Esophagus squamous epithelium (tissue), 5 donors: ENCODE results near the gene SMPDL3A. TPM values are rescaled to one million over a fixed set of nuclear protein-coding genes. Genes with fewer than 3 reads are reported as not detected.
"Not testable (repeated sequence)": the region's sequence is repeated elsewhere in the genome, so short reads cannot be mapped to it uniquely, and the experiment has no call there.

Source experiments
- DNase-seq: peaks from one replicate; lab custom pipeline; 2025; lab: John Stamatoyannopoulos, UW
- H3K27ac ChIP-seq, 4 donors: fragments of 200-600 bp; sonication (generic); one replicate each; pipeline ENCODE4 v1.5.1; 2016 to 2019; ENCODE audit warnings: mild to moderate bottlenecking in 1 of 4
- H3K27me3 ChIP-seq, 4 donors: fragments of 200-600 bp; sonication (generic); 1 replicate in 3 of 4; 2 replicates in 1 of 4; pipeline versions ENCODE4 v1.5.1 to v1.6.0; 2017 to 2021; ENCODE audit warnings: antibody characterized with exemption in 1 of 4
- H3K36me3 ChIP-seq, 3 donors: fragments of 200-600 bp; sonication (generic); one replicate each; pipeline ENCODE4 v1.5.1; 2016 to 2019
- H3K4me1 ChIP-seq, 3 donors: fragments of 200-600 bp; sonication (generic); one replicate each; pipeline ENCODE4 v1.5.1; 2017 to 2019
- H3K4me3 ChIP-seq, 4 donors: fragments of 200-600 bp; sonication (generic); 1 replicate in 3 of 4; 2 replicates in 1 of 4; pipeline ENCODE4 v1.5.1; 2016 to 2019; ENCODE audit warnings: mild to moderate bottlenecking in 2 of 4, moderate library complexity in 1 of 4
- H3K9me3 ChIP-seq, 3 donors: fragments of 200-600 bp; sonication (generic); one replicate each; pipeline ENCODE4 v1.5.1; 2016 to 2019
- CTCF ChIP-seq, 6 experiments: fragments of 450-650 bp in 4 of 6; fragments of 200-600 bp in 2 of 6; sonication (generic) in 2 of 6; IDR thresholded peaks; one replicate each; pipeline ENCODE4 v1.5.1; 2016 to 2019; ENCODE audit warnings: antibody characterized with exemption in 6 of 6, mild to moderate bottlenecking in 4 of 6, moderate library complexity in 4 of 6
- POLR2A ChIP-seq, 4 donors: fragments of 450-650 bp; IDR thresholded peaks; one replicate each; pipeline ENCODE4 v1.6.1; 2017; ENCODE audit warnings: antibody characterized with exemption in 4 of 4, mild to moderate bottlenecking in 4 of 4, moderate library complexity in 3 of 4
- WGBS, 2 donors: methylation state at CpG; one replicate each; pipeline ENCODE4 v1.1.5; 2018; 5-methylcytosine and 5-hydroxymethylcytosine counted together
- intact Hi-C: fragments of 100-400 bp; cut with DNase I; formaldehyde crosslinking; loops from one replicate; pipeline ENCODE4 v1.15.0; 2022
- total RNA-seq, 4 donors: library from RNA; depleted of rRNA; stranded (reverse); fragments of >200 nt; gene quantifications; one replicate each; pipeline ENCODE4 v1.1.0, GENCODE V29; 2016
- donor health status: DM: yes; HTN: yes; CAD: no.

The SMPDL3A gene, protein sequence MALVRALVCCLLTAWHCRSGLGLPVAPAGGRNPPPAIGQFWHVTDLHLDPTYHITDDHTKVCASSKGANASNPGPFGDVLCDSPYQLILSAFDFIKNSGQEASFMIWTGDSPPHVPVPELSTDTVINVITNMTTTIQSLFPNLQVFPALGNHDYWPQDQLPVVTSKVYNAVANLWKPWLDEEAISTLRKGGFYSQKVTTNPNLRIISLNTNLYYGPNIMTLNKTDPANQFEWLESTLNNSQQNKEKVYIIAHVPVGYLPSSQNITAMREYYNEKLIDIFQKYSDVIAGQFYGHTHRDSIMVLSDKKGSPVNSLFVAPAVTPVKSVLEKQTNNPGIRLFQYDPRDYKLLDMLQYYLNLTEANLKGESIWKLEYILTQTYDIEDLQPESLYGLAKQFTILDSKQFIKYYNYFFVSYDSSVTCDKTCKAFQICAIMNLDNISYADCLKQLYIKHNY
- total RNA-seq, result 10 to 100 TPM; 15.4 to 21.7 (median 16.6) TPM

GRCh38 chr6:122789182-122790027, at the start of gene SMPDL3A:
Gene SMPDL3A (plus strand): TSS chr6:122789258. CDS start chr6:122789347, 89 bp downstream.
- Histone ChIP-seq H3K4me1 (peaks cover 8 to 41% (median 9%) of the 10 kb centered on the region in 3 donors), H3K27me3 (no peaks in the 10 kb centered on the region), H3K27ac (peak within 1 kb of the TSS; percentile 94 to 97 (median 95)), H3K36me3 (no peaks in the 10 kb centered on the region), H3K4me3 (peak within 1 kb of the TSS; percentile 70 to 88 (median 86)), H3K9me3 (no peaks in the 10 kb centered on the region)
- TF ChIP-seq CTCF (IDR thresholded peaks at IDR 0.05) (peak; percentile 2 to 39 (median 24)), POLR2A (IDR thresholded peaks at IDR 0.05) (peak in 2 of 4 donors; percentile 43 to 52)
- intact Hi-C loops, result no loop called here
- no peak for DNase-seq
- 0 to 2% methylated on average over 6 to 12 of the region's 71 CpGs for WGBS, 2 donors

DNA sequence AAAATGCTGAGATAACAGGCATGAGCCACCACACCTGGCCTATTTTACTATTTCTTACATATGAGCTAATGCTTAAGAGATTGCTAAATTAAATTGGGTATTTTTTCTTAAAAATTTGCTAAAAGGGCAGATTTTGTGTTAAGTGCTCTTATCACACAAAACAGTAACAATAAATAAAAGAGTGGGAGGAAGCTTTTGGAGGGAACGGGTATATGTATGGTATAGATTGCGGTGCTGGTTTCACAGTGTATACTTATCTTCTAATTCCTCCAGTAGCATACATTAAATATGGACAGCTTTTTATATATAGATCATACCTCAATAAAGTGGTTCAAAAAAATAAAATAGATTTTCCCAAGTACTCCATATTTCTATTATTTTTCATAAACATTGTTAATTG, 49.0 kb upstream of the SMPDL3A start:
- Histone ChIP-seq H3K27ac (no peak overlapping the region), H3K36me3 (no peaks in the 10 kb centered on the region), H3K9me3 (no peaks in the 10 kb centered on the region), H3K27me3 (no peaks in the 10 kb centered on the region), H3K4me3 (no peak overlapping the region), H3K4me1 (peaks cover 0 to 19% (median 4%) of the 10 kb centered on the region in 3 donors)
- DNase-seq, result no peak
- intact Hi-C loops, result no loop called here
- TF ChIP-seq CTCF (IDR thresholded peaks at IDR 0.05), result no peak
- no peak for TF ChIP-seq POLR2A (IDR thresholded peaks at IDR 0.05)
- 93 to 97% methylated on average over 2 of the region's 2 CpGs for WGBS, 2 donors

- no peak for DNase-seq
- whole genome bisulfite sequencing, 2 donors, result 76 to 92% methylated on average over 2 of the region's 2 CpGs
- H3K4me3 ChIP-seq, result no peak overlapping the region
- TF ChIP-seq POLR2A (IDR thresholded peaks at IDR 0.05), result no peak
- no peak for TF ChIP-seq CTCF (IDR thresholded peaks at IDR 0.05)
- intact Hi-C loops, result no loop called here
- no peak overlapping the region for H3K27ac ChIP-seq
- H3K27me3 ChIP-seq, result no peaks in the 10 kb centered on the region
- H3K36me3 ChIP-seq, result no peaks in the 10 kb centered on the region
- H3K4me1 ChIP-seq, result peaks cover 0 to 12% (median 0%) of the 10 kb centered on the region in 3 donors
- no peaks in the 10 kb centered on the region for H3K9me3 ChIP-seq
These were observed 48.1 kb upstream of the SMPDL3A start for GRCh38 chr6:122740936-122741335.

GRCh38 chr6:122744247-122744646, 44.8 kb upstream of the SMPDL3A start:
- 31 to 38% methylated on average over 7 to 8 of the region's 8 CpGs for WGBS, 2 donors
- intact Hi-C loops, result not testable (repeated sequence)

DNA sequence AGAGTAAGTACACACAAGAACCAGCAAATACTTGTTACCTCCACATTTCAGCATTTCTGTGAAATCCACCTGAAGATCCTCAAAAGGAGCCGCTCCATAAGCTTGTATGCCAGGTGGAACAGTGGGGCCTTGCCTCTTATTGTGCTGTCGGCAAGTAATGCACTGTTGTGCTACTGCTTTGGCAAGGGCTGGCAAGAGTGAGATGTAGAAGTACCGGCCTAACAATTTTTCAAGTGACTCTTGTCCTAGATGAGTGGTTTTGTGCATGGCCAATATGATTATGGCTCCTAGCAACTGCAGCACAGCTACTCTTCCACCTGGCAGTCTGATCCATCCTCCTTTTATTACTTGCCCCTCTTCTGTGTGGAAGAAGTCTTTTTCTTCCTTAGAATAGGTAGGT, 44.2 kb upstream of the SMPDL3A start:
- H3K9me3 ChIP-seq, DNase-seq, H3K36me3 ChIP-seq, intact Hi-C loops, H3K27ac ChIP-seq, H3K4me1 ChIP-seq, H3K27me3 ChIP-seq, H3K4me3 ChIP-seq: not testable (repeated sequence)
- WGBS, 2 donors, result 100% methylated on average over 1 to 2 of the region's 3 CpGs

More at GRCh38 chr6:122744247-122744646, 44.8 kb upstream of the SMPDL3A start:
- not testable (repeated sequence) for H3K36me3 ChIP-seq, H3K27ac ChIP-seq, H3K4me3 ChIP-seq, H3K9me3 ChIP-seq, H3K4me1 ChIP-seq, H3K27me3 ChIP-seq, DNase-seq
- TF ChIP-seq CTCF (IDR thresholded peaks at IDR 0.05), result peak in 2 of 6 experiments; percentile 4 to 15
